K562 (cell line): ENCODE data around the gene CACNA1A. TPM values are rescaled to one million over a fixed set of nuclear protein-coding genes. Genes with fewer than 3 reads are reported as not detected.

Source experiments
- ATAC-seq: fragments of 200-7000 bp; cut with Tn5 transposase; 3 replicates; pipeline ENCODE4 v1.9.1; 2020; ENCODE audit warnings: moderate library complexity
- BruUV-seq: library from RNA; stranded (reverse); fragments of 400-500 nt; replicated peaks from 2 replicates; lab custom pipeline; 2021; lab: Mats Ljungman, UMichigan
- CTCF ChIA-PET: fragments of 300-600 bp; formaldehyde crosslinking; extraction: SDS; loops from one replicate; lab custom pipeline; 2021; ENCODE audit warnings: low intra/inter-chr PET ratio; lab: Yijun Ruan, JAX
- POLR2A ChIA-PET: fragments of 300-600, 350-650 bp; sonication (Branson Sonifier 250); formaldehyde crosslinking; extraction: SDS; loops from one replicate; lab custom pipeline; 2021; ENCODE audit warnings: antibody characterized with exemption, inconsistent platforms; lab: Yijun Ruan, JAX
- DNase-seq, 4 experiments: peaks; one replicate each; pipeline versions ENCODE4 v3.0.0 to v3.0.0-alpha.2; 2011 to 2018; ENCODE audit warnings: low spot score in 3 of 4, mixed read lengths in 3 of 4; ENCODE audit errors: extremely low read depth in 1 of 4
- FAIRE-seq: peaks from 2 replicates; lab custom pipeline; 2011; peaks lifted over from hg19 to GRCh38; lab: Jason Lieb, UNC
- H2AFZ ChIP-seq: 2 replicates; pipeline ENCODE4 v1.6.0; 2011; ENCODE audit warnings: low read depth, low read length, control low read depth, inconsistent platforms
- H3K27ac ChIP-seq: fragments of 200-600 bp; 3 replicates; pipeline ENCODE4 v1.8.0; 2011; ENCODE audit warnings: low read depth, mild to moderate bottlenecking, control low read depth, inconsistent platforms, low read length, moderate library complexity, mixed read lengths; ENCODE audit errors: extremely low read depth
- H3K27me3 ChIP-seq, 2 experiments: fragments of 300-600 bp in 1 of 2; 2 replicates in 1 of 2; 3 replicates in 1 of 2; pipeline versions ENCODE4 v1.6.0 to v1.8.0; 2011; ENCODE audit warnings: inconsistent platforms in 2 of 2, low read length in 2 of 2, mild to moderate bottlenecking in 1 of 2, mixed read lengths in 1 of 2, moderate library complexity in 1 of 2; ENCODE audit not compliant: control insufficient read depth in 2 of 2, insufficient read depth in 2 of 2
- H3K36me3 ChIP-seq: fragments of 300-600 bp; 3 replicates; pipeline ENCODE4 v1.8.0; 2011; ENCODE audit warnings: mild to moderate bottlenecking, low read length, inconsistent platforms; ENCODE audit not compliant: control insufficient read depth, insufficient read depth
- H3K4me1 ChIP-seq, 2 experiments: fragments of 200-600 bp in 1 of 2; replicated peaks in 1 of 2; 2 replicates in 1 of 2; 3 replicates in 1 of 2; pipeline versions ENCODE4 v1.5.1 to v1.8.0; 2011; ENCODE audit warnings: inconsistent platforms in 2 of 2, low read length in 2 of 2, mild to moderate bottlenecking in 1 of 2, mixed read lengths in 1 of 2, moderate library complexity in 1 of 2; ENCODE audit not compliant: control insufficient read depth in 2 of 2, insufficient read depth in 2 of 2
- H3K4me2 ChIP-seq: 2 replicates; pipeline ENCODE4 v1.6.1; 2011; ENCODE audit warnings: low read length, control low read depth, inconsistent platforms, mixed read lengths; ENCODE audit not compliant: insufficient read depth
- H3K4me3 ChIP-seq: fragments of 200-600 bp; sonication (generic), shearing (Covaris generic); 2 replicates; pipeline ENCODE4 v1.5.1; 2016; ENCODE audit warnings: control low read depth, inconsistent platforms
- H3K79me2 ChIP-seq: fragments of 200-600 bp; 3 replicates; pipeline ENCODE4 v1.8.0; 2011; ENCODE audit warnings: low read length, inconsistent platforms; ENCODE audit not compliant: control insufficient read depth, insufficient read depth
- H3K9ac ChIP-seq, 2 experiments: 2 replicates each; pipeline versions ENCODE4 v1.6.0 to v1.6.1; 2011; ENCODE audit warnings: low read depth in 2 of 2, low read length in 2 of 2, control low read depth in 1 of 2, inconsistent platforms in 1 of 2, mild to moderate bottlenecking in 1 of 2, mixed read lengths in 1 of 2; ENCODE audit not compliant: insufficient read depth in 1 of 2
- H3K9me1 ChIP-seq: one replicate; pipeline ENCODE4 v1.6.0; 2011; ENCODE audit warnings: inconsistent platforms, mild to moderate bottlenecking, low read length, moderate library complexity; ENCODE audit not compliant: control insufficient read depth, insufficient read depth
- H3K9me3 ChIP-seq: replicated peaks from 2 replicates; pipeline ENCODE4 v1.5.1; 2011; ENCODE audit warnings: low read depth, low read length, inconsistent platforms; ENCODE audit not compliant: control insufficient read depth, insufficient read depth
- H4K20me1 ChIP-seq: replicated peaks from 2 replicates; pipeline ENCODE4 v1.6.1; 2011; ENCODE audit warnings: low read length, inconsistent platforms, mixed read lengths; ENCODE audit not compliant: control insufficient read depth, insufficient read depth
- ARNT ChIP-seq, 2 experiments: fragments of 450-650 bp; IDR thresholded peaks; 2 replicates each; pipeline ENCODE4 v1.6.1; 2016; ENCODE audit warnings: mild to moderate bottlenecking in 1 of 2
- BCOR ChIP-seq: fragments of 450-650 bp; IDR thresholded peaks from 2 replicates; pipeline ENCODE4 v1.6.1; 2016
- KDM1A ChIP-seq, 2 experiments: fragments of 450-650 bp; IDR thresholded peaks; 2 replicates each; pipeline ENCODE4 v1.6.1; 2016; ENCODE audit warnings: mild to moderate bottlenecking in 2 of 2
- RBM25 ChIP-seq: fragments of 200-400 bp; formaldehyde crosslinking; IDR thresholded peaks from 2 replicates; pipeline ENCODE4 v1.6.1; 2018; ENCODE audit warnings: low read length, low read depth, moderate library complexity; ENCODE audit not compliant: severe bottlenecking
- THAP12 ChIP-seq: fragments of 250-450 bp; sonication (Bioruptor Pico); IDR thresholded peaks from 2 replicates; pipeline ENCODE4 v1.9.0; 2021; ENCODE audit warnings: mild to moderate bottlenecking, inconsistent platforms
- ZC3H8 ChIP-seq: fragments of 450-650 bp; IDR thresholded peaks from 2 replicates; pipeline ENCODE4 v1.6.1; 2017
- ZFP36 ChIP-seq: fragments of 150-350 bp; IDR thresholded peaks from 2 replicates; pipeline ENCODE4 v1.6.1; 2018; ENCODE audit warnings: low read length, low read depth; ENCODE audit not compliant: partially characterized antibody
- ZNF3 ChIP-seq: fragments of 250-450 bp; sonication (Bioruptor Pico); IDR thresholded peaks from 2 replicates; pipeline ENCODE4 v1.5.0; 2021; ENCODE audit warnings: mild to moderate bottlenecking, moderate library complexity
- WGBS: fragments of 100-300 bp; shearing (Covaris generic); methylation state at CpG from one replicate; pipeline ENCODE4 v1.1.6; 2016; ENCODE audit warnings: low coverage, mixed read lengths; ENCODE audit not compliant: insufficient coverage; ENCODE audit errors: missing lambda C conversion rate; 5-methylcytosine and 5-hydroxymethylcytosine counted together
- in situ Hi-C: fragments of 300-500 bp; cut with MboI; formaldehyde crosslinking; loops from 4 replicates; pipeline ENCODE4 v1.15.0; 2018; ENCODE audit warnings: inconsistent platforms, mixed read lengths
- intact Hi-C: fragments of 100-400 bp; cut with micrococcal nuclease; formaldehyde crosslinking; loops from 2 replicates; pipeline ENCODE4 v1.14.2; 2022
- polyA plus RNA-seq, 8 experiments: library from polyadenylated mRNA; depleted of rRNA in 4 of 8; stranded (reverse) in 5 of 8; unstranded in 3 of 8; fragments of >200 nt; fragmentation: Nextera tagmentation in 2 of 8; fragmentation: Illumina TruSeq in 1 of 8; extraction: Ambion mirVana in 2 of 8; extraction: Trizol in 1 of 8; gene quantifications; 2 replicates each; pipeline versions ENCODE4 v1.2.1 to v1.2.3, GENCODE V29; 2011 to 2014; ENCODE audit warnings: inconsistent platforms in 1 of 8, missing spikeins in 1 of 8
- total RNA-seq, 7 experiments: library from RNA; depleted of rRNA in 6 of 7; stranded (reverse); fragments of >200 nt in 6 of 7; fragmentation: Illumina TruSeq in 2 of 7; extraction: Trizol in 2 of 7; gene quantifications; 2 replicates each; pipeline versions ENCODE4 v1.2.1 to v1.2.3, GENCODE V29; 2011 to 2021; ENCODE audit warnings: low replicate concordance in 1 of 7

Gene CACNA1A
- total and polyA plus RNA-seq, 9 of the 15 experiments (the other 6 are each of a cell fraction or from before 2014, with no cell fraction given) = 0.03 to 0.20 (median 0.09) TPM; not detected in 1

GRCh38 chr19:13289295-13289694 is 217.0 kb downstream of the CACNA1A start:
- Histone ChIP-seq H3K4me2 (no peak overlapping the region), H3K4me1 (peaks cover 0 to 4% of the 10 kb centered on the region in 2 experiments; a peak in 1 of 5 replicates), H2AFZ (no peak overlapping the region), H3K27me3 (peaks cover 2 to 19% of the 10 kb centered on the region in 2 experiments; a peak in 2 of 5 replicates), H3K4me3 (no peak overlapping the region), H4K20me1 (no peaks in the 10 kb centered on the region), H3K36me3 (no peaks in the 10 kb centered on the region), H3K9me3 (no peaks in the 10 kb centered on the region), H3K79me2 (no peaks in the 10 kb centered on the region), H3K9ac (no peak overlapping the region), H3K27ac (no peak overlapping the region), H3K9me1 (no peaks in the 10 kb centered on the region)
- WGBS = 30% methylated on average over 4 of the region's 4 CpGs
- DNase-seq (no peak), ATAC-seq (no peak), FAIRE-seq (no peak)
- CTCF ChIA-PET = no interaction called here
- intact Hi-C loops = no loop called here
- BruUV-seq = no TSS peak
- in situ Hi-C loops = no loop called here
- POLR2A ChIA-PET = interaction anchor here (1.2 to 1.7 kb wide), 2 partner anchors 16 to 161 kb away, joined by 3 to 4 read pairs; no protein-coding TSS in a partner anchor
- TF ChIP-seq BCOR (peak; percentile 73), ZFP36 (peak; percentile 23), THAP12 (CRISPR knock-in tag) (no peak), ZNF3 (CRISPR knock-in tag) (no peak), KDM1A (IDR thresholded peaks at IDR 0.05) (peak; percentile 18; a peak in 1 of 4 replicates), ARNT (IDR thresholded peaks at IDR 0.05) (no peak), ZC3H8 (no peak), RBM25 (peak; percentile 73)
- TF ChIP-seq, all 486 proteins: peak for 4
